ENCODE data around the gene FOSB.

DNA sequence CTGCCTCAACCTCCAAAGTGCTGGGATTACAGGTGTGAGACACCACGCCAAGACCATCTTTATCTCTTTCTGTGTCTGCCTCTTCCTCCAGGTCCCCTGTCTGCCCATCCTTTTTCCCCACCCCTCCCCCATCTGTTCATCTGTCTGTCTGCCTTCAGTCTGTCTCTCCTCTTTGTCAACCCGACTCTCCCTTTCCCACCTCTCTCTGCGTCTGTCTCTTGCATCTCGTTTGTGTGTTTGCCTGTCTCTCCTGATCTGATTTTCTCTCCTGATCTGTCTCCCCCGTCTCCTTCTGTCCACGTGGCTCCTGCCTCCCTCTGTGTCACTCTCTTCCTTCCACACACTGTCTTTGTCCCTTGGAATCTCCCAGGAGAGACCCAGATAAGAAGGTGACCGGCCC, 49.4 kb downstream of the FOSB start:
- no peak for TF ChIP-seq POLR2A (IDR thresholded peaks at IDR 0.05; ENCODE audit: low read length)
- TF ChIP-seq GATA1 (IDR thresholded peaks at IDR 0.05; ENCODE audit: low read depth, low read length): no peak
